CD1c-positive myeloid dendritic cell (primary cell): ENCODE data around the gene MXRA5.
"Not testable (repeated sequence)": the region's sequence is repeated elsewhere in the genome, so short reads cannot be mapped to it uniquely, and the experiment has no call there.

ENCODE experiments used
- DNase-seq: peaks from one replicate; pipeline ENCODE4 v3.0.0-alpha.2; 2016; ENCODE audit errors: extremely low spot score

The MXRA5 gene, protein sequence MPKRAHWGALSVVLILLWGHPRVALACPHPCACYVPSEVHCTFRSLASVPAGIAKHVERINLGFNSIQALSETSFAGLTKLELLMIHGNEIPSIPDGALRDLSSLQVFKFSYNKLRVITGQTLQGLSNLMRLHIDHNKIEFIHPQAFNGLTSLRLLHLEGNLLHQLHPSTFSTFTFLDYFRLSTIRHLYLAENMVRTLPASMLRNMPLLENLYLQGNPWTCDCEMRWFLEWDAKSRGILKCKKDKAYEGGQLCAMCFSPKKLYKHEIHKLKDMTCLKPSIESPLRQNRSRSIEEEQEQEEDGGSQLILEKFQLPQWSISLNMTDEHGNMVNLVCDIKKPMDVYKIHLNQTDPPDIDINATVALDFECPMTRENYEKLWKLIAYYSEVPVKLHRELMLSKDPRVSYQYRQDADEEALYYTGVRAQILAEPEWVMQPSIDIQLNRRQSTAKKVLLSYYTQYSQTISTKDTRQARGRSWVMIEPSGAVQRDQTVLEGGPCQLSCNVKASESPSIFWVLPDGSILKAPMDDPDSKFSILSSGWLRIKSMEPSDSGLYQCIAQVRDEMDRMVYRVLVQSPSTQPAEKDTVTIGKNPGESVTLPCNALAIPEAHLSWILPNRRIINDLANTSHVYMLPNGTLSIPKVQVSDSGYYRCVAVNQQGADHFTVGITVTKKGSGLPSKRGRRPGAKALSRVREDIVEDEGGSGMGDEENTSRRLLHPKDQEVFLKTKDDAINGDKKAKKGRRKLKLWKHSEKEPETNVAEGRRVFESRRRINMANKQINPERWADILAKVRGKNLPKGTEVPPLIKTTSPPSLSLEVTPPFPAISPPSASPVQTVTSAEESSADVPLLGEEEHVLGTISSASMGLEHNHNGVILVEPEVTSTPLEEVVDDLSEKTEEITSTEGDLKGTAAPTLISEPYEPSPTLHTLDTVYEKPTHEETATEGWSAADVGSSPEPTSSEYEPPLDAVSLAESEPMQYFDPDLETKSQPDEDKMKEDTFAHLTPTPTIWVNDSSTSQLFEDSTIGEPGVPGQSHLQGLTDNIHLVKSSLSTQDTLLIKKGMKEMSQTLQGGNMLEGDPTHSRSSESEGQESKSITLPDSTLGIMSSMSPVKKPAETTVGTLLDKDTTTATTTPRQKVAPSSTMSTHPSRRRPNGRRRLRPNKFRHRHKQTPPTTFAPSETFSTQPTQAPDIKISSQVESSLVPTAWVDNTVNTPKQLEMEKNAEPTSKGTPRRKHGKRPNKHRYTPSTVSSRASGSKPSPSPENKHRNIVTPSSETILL (N-terminal part only)

DNA sequence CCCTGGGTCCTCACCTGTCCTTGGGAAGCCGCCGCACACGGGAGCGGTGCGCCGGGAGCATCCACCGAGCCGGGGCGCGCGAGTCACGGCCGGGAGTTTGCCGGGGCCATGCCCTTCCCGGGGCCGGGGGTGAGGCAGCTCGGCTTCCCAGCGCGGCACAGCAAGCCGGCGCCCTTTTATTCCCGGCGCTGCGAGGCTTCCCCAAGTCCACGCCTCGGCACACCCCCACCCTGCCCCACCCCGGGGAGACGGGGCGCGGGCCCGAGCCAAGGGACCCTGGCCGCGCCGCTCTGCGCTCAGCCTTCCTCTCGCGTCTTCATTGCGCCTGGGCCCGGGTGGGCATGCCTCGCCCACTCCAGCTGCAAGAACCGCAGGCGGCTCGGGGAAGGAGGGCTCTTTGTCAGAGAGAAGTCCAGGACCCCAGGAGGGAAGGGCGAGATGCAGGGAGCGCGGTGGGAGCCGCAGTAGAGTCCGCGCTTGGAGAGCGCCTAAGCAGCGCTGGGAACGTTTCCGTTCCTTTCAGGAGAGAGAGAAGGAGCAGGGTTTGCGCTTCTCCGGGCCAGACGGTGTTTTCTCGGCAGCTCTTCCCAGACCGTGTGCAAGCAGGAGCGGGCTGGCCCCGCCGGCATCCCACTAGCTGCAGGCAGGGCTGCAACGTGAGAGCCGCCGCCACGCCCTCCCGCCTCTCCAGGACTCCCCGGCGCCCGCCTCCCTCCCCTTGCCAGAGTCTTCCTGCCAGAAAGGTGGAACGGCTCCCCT lies at the start of gene MXRA5:
MXRA5 (minus strand) TSS at position 152 of the 759 bp plus-strand sequence. CDS start 2,819 bp downstream, outside the sequence.
- DNase-seq, result no peak

DNA sequence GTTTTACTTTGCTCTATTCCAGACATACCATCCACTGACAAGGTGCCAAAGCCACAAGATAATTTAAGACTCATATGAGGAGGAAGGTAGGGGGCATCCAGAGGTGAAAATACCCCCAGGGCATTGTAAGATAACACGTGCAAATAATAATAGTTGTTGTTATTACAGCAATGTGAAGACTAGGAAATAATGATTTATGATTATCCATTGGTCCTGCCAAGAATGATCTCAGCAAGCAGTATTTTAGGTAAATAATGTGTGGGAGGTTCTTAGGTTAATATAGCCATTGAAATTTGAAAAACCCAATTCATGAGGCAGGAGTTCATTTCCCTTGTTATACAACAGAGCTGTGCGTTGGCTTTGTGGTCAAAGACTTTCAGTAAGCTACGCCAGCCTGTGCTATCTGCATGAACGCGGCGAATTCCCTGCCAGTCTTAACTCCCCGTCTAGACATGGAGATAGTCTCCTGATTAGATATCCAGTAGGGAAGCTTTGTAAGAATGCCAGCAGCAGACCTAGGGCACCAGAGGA lies 47.2 kb upstream of the MXRA5 start:
- DNase-seq, result no peak

DNA sequence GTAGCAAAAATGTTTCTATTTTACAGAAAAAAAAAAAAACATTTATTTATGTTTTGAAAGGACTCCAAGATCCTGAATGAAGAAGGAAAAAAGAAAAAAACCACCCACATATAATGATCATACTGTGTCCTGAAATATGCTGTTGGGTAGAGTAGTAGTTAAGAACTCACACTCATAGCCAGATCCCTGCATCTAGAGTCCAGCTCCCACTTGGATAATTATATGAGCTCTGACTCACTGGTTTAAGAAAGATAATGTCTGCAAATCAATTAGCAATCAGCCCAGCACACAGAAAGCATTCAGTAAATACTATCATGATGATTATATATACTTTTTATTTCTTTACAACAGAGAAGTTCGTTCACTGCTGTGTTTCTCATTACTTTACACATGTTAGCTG lies 46.7 kb upstream of the MXRA5 start:
- DNase-seq, result no peak

DNA sequence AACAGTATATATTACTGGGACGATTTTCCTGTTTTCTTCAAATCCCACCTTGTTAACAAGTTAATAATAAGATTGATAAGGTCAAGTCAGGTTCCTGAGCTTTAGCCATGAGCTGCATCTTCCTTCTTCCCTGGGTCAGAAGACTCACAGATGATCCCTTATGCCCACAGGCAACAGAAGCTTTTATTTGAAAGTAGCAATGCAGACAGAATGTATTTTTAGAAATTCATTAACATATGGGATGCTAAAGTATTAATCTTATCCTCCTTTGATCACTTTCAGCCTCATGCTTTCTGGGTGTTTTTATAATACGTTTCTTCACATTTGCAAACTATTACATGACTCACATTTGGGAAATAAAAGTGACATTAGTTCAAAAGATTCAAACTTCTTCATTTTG lies 42.0 kb upstream of the MXRA5 start:
- no peak for DNase-seq

DNA sequence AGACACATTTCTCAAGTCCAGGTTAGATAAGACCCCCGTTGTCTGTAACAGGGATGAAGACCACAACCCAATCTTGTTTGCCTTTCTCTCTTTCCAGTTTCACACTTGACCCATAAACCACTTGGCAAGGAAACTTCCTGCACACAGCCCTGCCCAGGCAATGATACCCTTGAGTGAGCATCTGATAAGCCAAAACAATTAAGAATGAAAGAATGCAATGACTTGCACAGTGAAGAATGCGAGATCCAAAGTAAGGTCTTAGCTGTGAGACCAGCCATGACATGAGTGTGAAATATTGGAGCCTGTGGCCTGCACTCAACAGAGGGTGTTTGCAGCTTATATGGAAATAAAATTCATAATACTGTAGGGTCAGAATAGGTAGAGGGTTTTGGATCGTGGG lies 37.9 kb upstream of the MXRA5 start:
- no peak for DNase-seq

DNA sequence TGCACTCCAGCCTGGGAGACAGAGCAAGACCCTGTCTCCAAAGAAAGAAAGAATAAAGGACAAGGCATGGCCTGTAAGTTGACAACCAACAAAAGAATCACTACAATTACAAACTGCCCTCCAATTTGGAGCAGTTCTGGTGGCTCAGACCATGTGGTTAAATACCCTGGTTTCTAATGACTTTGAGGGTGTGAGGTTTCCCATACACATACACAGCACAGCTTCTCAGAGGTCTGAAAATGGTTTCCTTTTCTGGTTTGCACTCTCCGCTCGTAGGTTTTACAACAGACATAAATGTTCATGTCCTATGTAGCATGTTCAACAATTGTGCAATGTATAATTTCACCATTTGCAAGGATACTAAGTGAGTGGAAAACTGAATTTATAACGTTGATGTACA lies 34.2 kb upstream of the MXRA5 start:
- no peak for DNase-seq

DNA sequence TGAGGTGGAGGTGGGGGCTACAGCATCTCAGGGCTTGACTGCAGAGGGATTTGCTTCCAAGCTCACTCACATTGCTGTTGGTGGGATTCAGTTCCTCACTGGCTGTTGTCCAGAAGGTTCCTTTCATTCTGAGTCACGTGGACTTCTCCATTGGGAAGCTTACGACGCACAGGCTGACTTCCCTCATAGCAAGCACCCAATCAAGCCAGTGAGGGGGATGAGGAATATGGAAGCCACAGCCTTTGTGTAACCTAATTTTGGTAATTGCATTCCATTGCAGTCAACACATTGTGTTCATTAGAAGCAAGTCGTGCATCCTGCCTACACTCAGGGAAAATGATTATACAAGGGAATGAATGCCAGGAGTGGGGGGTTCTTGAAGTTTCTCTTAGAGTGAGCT lies 32.7 kb upstream of the MXRA5 start:
- no peak for DNase-seq

DNA sequence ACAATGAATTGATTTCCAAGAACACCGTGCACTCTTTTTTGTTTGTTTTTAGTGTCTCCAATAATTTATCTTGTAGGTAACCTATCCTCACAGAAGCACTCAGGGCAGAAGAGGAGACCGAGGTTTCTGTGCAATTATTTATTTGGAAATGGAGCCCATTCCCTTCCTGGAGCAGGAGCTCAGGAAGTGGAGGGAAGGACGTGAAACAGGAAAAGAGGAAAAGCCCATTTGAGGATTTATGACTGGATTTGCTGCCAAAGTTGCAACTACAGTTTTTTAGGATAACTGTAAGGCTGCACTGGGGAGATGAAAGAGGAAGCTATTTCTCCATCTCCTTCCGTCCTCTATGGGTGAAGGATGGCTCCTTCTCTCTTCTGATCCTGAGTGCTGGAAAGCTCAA lies 31.7 kb upstream of the MXRA5 start:
- DNase-seq, result no peak

DNA sequence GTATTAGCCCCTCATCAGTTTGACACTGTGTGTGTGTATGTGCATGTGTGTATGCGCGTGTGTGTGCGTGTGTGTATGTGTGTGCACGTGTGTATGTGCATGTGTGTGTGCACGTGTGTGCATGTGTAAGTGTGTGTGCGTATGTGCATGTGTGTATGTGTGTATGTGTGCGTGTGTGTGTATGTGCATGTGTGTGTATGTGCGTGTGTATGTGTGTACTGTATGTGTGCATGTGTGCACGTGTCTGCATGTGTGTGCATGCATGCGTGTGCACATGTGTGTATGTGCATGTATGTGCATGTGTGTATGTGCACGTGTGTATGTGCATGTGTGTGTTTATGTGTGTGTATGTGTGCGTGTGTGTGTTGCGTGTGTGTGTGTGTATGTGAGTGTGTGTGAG lies 31.1 kb upstream of the MXRA5 start:
- no peak for DNase-seq

DNA sequence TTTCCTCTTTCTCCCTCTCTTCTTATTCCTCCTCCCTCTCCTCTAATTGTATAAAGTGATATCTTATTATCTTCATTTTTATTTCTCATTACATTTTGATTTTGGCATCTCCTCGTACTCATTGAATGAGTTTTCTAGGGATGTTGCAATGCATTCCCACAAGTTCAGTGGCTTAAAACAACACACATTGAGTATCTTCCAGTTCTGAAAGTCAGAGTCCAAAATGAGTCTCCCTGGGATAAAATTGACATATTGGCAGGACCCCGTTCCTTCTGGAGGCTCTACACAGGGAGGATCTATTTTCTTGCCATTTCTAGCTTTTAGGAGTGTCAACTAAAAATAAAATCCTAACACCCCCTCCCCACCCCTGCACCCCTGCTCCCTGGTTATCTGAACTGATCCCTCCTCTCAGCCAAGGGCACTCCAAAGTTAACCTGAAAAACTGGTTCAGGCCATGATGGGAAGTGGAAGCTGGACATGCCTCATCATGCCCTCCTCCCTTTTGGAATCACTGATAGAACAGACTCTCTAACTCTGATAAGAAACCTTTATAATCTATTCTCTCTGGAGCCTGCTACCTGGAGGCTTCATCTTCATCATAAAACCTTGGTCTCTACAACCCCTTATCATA lies 29.5 kb upstream of the MXRA5 start:
- DNase-seq, result not testable (repeated sequence)

DNA sequence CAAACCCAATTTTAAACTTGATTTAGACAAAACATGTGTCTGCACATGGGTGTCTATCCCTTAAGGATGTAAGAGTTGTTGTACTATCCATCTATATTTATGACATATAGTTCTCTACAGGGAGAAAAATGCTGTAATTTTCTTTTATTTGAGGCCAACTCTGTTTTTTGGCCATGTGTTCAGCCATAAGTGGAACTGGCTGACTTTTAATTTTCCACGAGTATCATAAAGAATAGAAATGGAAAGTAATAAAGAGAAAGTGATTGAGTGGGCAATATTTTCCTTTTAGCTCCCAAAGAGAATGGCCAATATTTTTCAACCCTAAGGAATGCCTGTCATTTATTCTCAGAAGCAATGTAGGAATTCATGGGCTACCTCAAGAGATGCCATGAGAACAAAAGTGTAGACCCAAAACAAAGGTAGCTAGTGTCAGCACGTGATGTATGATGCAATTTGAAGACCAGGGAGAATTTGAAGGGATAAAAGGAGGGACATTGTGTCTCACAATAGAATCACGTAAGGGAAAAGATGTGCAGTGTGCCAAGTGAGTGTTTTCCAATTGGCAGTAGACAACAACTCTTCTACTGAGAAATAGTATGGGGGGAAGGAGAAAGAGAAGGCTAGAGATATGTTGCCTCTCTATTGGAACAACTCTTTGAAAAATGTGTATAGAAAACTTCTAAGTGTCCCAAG lies 27.8 kb upstream of the MXRA5 start:
- DNase-seq, result no peak

DNA sequence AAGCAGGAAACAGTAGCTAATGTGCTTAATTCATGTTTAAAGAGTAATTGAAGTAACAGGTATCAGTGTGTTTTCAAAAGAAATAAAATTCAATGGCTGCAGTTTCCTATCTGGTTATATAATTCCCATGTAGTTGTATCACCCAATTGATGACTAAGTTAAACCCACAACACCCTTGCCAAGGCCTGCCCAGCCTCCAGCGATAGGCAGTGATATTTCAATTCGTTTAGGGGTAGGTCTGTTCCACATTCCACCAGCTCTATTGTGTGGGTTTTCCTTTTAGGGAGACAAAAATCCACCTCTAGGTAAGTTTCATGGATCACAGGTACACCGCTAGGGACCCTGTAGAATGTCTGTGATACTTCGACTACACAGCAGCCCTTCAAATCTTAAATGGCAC lies 24.7 kb upstream of the MXRA5 start:
- no peak for DNase-seq

DNA sequence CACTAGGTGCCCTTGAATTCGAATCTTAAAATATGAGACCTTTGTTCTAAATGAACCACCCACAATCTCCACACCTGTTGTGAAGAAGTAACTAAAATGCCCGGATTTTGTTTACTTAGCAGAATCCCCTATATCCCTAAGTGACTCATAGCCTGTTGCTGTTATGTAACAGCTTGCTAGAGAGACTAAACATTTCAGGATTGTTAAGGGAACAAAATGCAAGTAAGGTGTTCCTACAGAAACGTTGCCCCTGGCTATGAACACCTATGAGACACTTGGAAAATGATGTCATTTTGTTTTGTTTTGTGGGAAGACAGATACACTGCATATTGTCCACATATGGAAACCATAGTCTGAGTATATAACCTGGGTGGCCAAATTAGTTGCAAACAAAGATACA lies 24.2 kb upstream of the MXRA5 start:
- DNase-seq, result no peak

DNA sequence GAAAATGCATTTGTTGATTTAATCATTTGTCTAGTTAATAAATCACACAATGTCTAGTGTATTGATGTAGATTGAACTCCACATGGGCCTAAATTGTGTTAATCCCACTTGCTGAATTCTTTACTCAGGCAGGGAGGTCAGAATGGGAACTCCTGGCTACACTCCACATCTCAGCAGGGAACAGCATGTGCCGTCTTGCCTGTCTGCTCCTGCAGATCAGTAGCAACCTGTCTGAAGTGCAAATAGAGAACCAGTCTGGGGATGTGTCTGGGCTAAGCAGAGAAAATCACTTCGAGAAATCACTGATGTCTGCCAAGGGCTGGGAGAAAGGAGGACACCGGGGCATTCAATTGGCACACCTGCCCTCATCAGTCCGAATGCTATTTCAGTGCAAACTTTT lies 16.5 kb upstream of the MXRA5 start:
- DNase-seq, result no peak

DNA sequence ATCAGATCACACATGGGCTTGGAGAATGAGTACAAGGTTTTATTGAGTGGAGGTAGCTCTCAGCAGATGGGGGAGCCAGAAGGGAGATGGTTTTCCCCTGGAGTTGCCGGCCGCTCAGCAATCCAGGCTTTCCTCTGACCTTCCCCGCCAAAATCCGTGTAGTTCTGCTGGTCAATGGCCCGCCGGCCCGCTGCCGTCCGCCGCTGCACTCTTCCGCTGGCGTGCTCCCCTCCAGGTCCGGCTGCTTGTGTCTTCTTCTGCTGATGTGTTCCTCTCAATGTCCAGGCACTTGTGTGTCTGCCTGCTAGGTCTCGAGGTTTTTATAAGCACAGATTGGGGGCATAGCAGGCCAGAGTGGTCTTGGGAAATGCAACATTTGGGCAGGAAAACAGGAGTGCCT lies 14.4 kb upstream of the MXRA5 start:
- no peak for DNase-seq

DNA sequence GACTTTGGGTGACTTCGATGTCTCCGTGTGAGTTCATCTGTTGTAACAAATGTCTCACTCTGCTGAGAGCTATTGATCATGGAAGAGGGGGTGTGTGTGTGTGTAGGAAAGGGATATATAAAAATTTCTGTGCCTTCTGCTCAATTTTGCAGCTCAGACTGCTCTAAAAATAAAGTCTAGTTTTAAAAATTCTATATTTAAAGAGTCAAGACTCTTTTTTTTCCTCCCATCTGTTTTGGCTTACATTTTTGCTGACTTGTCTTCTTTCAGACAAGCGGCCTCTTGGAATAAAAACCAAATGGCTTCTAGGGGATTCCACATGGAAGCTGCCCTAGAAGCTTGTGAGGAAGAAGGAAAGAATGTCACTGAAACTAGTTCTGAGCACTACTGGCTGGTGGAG lies 6.3 kb upstream of the MXRA5 start:
- DNase-seq, result not testable (repeated sequence)

DNA sequence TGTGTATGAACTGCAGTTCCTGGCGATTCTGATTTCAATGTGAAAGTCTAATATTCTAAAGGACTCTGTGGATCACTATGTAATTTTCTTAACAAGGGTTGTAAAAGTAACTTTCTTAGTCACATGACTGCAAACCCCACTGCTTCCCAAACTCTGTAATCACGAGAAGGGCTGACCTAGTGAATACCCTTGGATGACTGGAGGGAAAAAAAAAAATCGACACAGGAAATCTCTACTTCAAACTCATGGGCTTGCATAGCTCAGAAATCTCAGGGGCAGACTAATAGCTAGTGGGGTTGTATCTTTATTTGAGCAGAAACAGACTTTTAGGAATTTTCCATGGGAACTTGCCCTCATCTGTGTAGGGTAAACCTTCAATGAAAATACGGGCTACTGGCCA lies 4.8 kb upstream of the MXRA5 start:
- no peak for DNase-seq

DNA sequence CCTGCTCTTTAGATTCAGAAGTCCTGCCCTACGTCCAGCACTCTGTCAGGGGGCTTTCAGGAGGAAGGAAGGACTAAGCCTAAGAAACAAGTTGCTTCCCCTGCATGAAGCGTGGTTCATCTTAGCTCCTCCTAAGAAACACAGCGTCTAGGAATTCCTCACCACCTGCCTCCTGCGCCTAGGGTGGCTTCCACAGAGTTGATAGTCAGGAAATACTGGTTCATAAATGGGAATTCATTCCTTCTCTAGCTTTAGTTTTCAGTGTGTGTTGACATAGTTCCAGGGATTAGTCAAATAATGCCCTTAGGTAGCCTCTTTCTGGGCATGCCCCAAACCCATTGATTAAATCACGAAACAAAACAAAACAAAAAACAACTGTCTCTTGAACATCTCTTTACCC lies 1.7 kb upstream of the MXRA5 start:
- no peak for DNase-seq

DNA sequence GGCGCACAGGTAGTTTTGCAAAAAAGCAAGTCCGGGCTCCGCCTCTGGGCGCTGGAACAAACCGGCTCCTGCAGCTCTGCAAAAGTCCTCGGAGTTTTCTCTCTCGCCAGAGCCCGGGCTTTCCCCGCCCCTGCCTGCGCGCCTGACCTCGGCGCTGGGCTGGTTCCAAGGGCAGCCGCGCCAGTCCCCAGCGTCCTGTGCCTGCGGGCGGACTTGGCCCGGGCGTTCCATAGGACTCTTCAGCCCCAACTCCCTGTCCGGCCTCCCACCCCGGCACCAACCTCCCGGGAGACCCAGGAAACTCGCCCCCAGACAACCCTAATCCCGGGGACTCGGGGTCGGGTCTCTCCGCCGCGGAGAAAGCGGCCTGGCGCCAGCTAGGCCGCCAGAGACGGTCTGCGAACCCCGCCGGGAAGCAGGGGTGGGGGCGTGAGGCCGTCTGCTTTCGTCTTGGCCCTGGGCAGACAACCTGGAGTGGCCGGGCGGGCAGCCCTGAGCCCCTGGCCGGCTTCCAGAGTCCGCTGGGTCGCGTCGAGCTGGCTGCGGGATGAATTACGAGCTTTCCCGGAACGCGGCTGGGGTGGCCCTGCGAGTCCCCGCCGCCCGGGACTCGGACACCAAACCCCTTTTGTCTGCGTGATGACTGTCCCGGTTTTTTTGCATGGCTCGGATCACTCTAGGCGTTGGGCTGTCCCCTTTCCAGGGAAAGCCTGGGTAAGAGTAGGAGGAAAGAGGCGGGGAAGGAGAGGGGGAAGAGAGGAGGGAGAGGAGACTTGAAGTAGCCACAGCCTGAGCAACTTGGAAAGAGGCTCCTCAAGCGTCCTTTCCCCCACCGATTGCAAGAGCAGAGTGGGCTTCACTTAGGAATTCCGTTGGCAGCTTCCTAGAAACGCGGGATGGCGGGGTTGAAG lies 916 bp downstream of the MXRA5 start:
- no peak for DNase-seq
